Tibial artery (tissue), 4 donors: Measurements from ENCODE around the gene PAPOLA.

Experiments used
- DNase-seq, 2 donors: peaks; one replicate each; pipeline ENCODE4 v3.0.0-alpha.2; 2019
- H3K27ac ChIP-seq, 2 donors: fragments of 200-600 bp; sonication (generic) in 1 of 2; 1 replicate in 1 of 2; 2 replicates in 1 of 2; pipeline ENCODE4 v1.5.1; 2018 to 2019; ENCODE audit warnings: mild to moderate bottlenecking in 1 of 2
- H3K27me3 ChIP-seq, 2 donors: fragments of 200-600 bp; sonication (generic) in 1 of 2; one replicate each; pipeline versions ENCODE4 v1.5.1 to v1.6.0; 2016 to 2019
- H3K36me3 ChIP-seq, 3 donors: fragments of 200-600 bp; sonication (generic) in 2 of 3; one replicate each; pipeline ENCODE4 v1.5.1; 2016 to 2019; ENCODE audit warnings: mild to moderate bottlenecking in 2 of 3
- H3K4me1 ChIP-seq, 4 donors: fragments of 200-600 bp; sonication (generic) in 2 of 4; 1 replicate in 3 of 4; 2 replicates in 1 of 4; pipeline ENCODE4 v1.5.1; 2016 to 2019
- H3K4me3 ChIP-seq, 2 donors: fragments of 200-600 bp; sonication (generic) in 1 of 2; 1 replicate in 1 of 2; 2 replicates in 1 of 2; pipeline ENCODE4 v1.5.1; 2018 to 2019; ENCODE audit warnings: mild to moderate bottlenecking in 2 of 2
- H3K9me3 ChIP-seq, 3 donors: fragments of 200-600 bp; sonication (generic) in 1 of 3; one replicate each; pipeline ENCODE4 v1.5.1; 2016 to 2019
- intact Hi-C: fragments of 100-400 bp; cut with DNase I; formaldehyde crosslinking; loops from one replicate; pipeline ENCODE4 v1.15.0; 2023; ENCODE audit warnings: low total_unique reads
- TF ChIP-seq, protein P1 (sequence below), 2 experiments: fragments of 200-600 bp in 1 of 2; fragments of 450-650 bp in 1 of 2; IDR thresholded peaks; one replicate each; pipeline ENCODE4 v1.5.1; 2017 to 2019; ENCODE audit warnings: antibody characterized with exemption in 2 of 2, mild to moderate bottlenecking in 1 of 2, moderate library complexity in 1 of 2

PAPOLA gene

DNA sequence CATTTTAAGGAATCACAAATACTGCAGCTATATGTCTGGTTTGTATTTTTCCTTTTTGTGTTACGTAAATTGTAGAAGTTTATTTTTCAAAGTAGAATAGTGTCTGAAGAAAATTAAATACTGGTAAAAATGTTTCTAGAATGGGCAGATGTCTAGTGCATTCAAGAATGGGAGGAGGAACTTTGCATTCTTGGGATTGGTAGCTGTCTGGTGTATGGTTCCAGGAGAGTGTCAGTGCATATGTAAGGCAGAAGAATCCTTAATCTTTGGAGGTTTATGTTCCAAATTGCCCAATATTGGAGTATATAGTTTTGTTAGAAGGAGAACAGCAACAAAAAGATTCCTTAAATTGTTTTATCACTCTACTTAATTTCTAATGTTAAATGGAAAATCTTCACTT is 13.5 kb downstream of the PAPOLA start:
- DNase-seq, result no peak
- Histone ChIP-seq H3K4me3 (no peak overlapping the region), H3K27ac (no peak overlapping the region), H3K27me3 (no peaks in the 10 kb centered on the region), H3K4me1 (peaks cover 0 to 63% (median 24%) of the 10 kb centered on the region in 4 donors), H3K36me3 (peaks cover 0 to 5% (median 5%) of the 10 kb centered on the region in 3 donors), H3K9me3 (no peaks in the 10 kb centered on the region)
- intact Hi-C loops, result no loop called here
- TF ChIP-seq, protein P1, sequence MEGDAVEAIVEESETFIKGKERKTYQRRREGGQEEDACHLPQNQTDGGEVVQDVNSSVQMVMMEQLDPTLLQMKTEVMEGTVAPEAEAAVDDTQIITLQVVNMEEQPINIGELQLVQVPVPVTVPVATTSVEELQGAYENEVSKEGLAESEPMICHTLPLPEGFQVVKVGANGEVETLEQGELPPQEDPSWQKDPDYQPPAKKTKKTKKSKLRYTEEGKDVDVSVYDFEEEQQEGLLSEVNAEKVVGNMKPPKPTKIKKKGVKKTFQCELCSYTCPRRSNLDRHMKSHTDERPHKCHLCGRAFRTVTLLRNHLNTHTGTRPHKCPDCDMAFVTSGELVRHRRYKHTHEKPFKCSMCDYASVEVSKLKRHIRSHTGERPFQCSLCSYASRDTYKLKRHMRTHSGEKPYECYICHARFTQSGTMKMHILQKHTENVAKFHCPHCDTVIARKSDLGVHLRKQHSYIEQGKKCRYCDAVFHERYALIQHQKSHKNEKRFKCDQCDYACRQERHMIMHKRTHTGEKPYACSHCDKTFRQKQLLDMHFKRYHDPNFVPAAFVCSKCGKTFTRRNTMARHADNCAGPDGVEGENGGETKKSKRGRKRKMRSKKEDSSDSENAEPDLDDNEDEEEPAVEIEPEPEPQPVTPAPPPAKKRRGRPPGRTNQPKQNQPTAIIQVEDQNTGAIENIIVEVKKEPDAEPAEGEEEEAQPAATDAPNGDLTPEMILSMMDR (IDR thresholded peaks at IDR 0.05), result no peak

- H3K4me1 ChIP-seq, result peaks cover 0 to 57% (median 22%) of the 10 kb centered on the region in 4 donors
- H3K27me3 ChIP-seq, result no peaks in the 10 kb centered on the region
- TF ChIP-seq, protein P1 (IDR thresholded peaks at IDR 0.05), result no peak
Observed at GRCh38 chr14:96516351-96516750, 14.2 kb downstream of the PAPOLA start.

GRCh38 chr14:96519970-96520369 is 17.8 kb downstream of the PAPOLA start:
- Histone ChIP-seq H3K27ac (no peak overlapping the region), H3K9me3 (no peaks in the 10 kb centered on the region), H3K36me3 (peaks cover 25 to 41% (median 29%) of the 10 kb centered on the region in 3 donors), H3K4me1 (peaks cover 0 to 21% (median 10%) of the 10 kb centered on the region in 4 donors), H3K27me3 (no peaks in the 10 kb centered on the region), H3K4me3 (no peak overlapping the region)
- TF ChIP-seq, protein P1 (IDR thresholded peaks at IDR 0.05), result no peak
- DNase-seq, result no peak
- intact Hi-C loops, result no loop called here

More at GRCh38 chr14:96516351-96516750, 14.2 kb downstream of the PAPOLA start:
- H3K36me3 ChIP-seq, result peaks cover under 1 to 11% (median 10%) of the 10 kb centered on the region in 3 donors
- H3K9me3 ChIP-seq, result no peaks in the 10 kb centered on the region
- no peak for DNase-seq
- H3K27ac ChIP-seq, result no peak overlapping the region
- no peak overlapping the region for H3K4me3 ChIP-seq
- intact Hi-C loops, result no loop called here

- Histone ChIP-seq H3K4me3 (no peak overlapping the region), H3K27ac (no peak overlapping the region), H3K36me3 (peaks cover 58 to 70% (median 59%) of the 10 kb centered on the region in 3 donors), H3K4me1 (no peaks in the 10 kb centered on the region), H3K9me3 (no peaks in the 10 kb centered on the region), H3K27me3 (no peaks in the 10 kb centered on the region)
- DNase-seq, result no peak
- intact Hi-C loops, result no loop called here
- TF ChIP-seq, protein P1 (IDR thresholded peaks at IDR 0.05), result no peak
Observed at GRCh38 chr14:96525452-96525851, 23.3 kb downstream of the PAPOLA start.

DNA sequence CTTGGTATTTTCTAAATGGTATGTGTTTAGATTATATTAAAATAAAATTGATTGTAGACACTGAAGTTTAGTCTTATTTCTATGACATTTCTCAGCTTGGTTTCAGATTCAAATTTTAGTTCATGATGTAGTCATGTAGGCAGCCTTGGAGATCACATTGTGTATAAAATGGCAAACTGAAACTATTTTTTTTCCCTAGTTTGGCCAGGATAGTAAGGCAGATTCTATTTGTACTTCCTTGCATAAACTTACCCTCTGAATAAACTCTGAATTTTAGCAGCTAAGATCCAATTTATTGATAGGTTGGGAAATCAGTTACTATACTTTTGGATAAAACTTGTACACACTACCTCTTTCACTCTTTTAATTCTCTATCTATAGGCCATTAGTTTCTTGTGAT is 30.4 kb downstream of the PAPOLA start:
- intact Hi-C loops, result no loop called here
- Histone ChIP-seq H3K27ac (no peak overlapping the region), H3K9me3 (no peaks in the 10 kb centered on the region), H3K27me3 (no peaks in the 10 kb centered on the region), H3K36me3 (peaks cover 32 to 57% (median 45%) of the 10 kb centered on the region in 3 donors), H3K4me1 (no peaks in the 10 kb centered on the region), H3K4me3 (no peak overlapping the region)
- DNase-seq, result no peak
- TF ChIP-seq, protein P1 (IDR thresholded peaks at IDR 0.05), result no peak

DNA sequence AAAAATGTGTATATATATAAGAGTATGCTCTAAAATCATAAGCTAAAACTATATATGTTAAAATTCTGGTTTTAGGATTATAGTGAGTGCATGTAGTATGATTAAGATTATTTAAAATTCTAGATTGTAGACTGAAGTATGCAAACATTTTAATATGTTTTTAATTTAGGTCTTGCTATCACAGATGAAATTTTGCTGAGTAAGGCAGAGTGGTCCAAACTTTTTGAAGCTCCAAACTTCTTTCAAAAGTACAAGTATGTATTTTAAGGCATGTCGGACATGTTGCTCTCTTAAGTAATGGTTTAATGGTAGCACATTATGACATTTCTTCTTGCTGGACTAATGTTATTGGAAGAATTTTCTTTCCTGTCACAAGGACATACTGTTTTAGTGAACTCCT is 34.6 kb downstream of the PAPOLA start:
- H3K27me3 ChIP-seq, result no peaks in the 10 kb centered on the region
- no peak overlapping the region for H3K4me3 ChIP-seq
- no peak overlapping the region for H3K27ac ChIP-seq
- no peaks in the 10 kb centered on the region for H3K9me3 ChIP-seq
- H3K4me1 ChIP-seq, result no peaks in the 10 kb centered on the region
- TF ChIP-seq, protein P1 (IDR thresholded peaks at IDR 0.05), result no peak
- DNase-seq, result no peak
- intact Hi-C loops, result no loop called here
- peaks cover 25 to 39% (median 25%) of the 10 kb centered on the region in 3 donors for H3K36me3 ChIP-seq
